Umbilical cord (tissue), 2 donors: ENCODE results near the gene PLEKHA7. TPM values are rescaled to one million over a fixed set of nuclear protein-coding genes. Genes with fewer than 3 reads are reported as not detected.
"Not testable (repeated sequence)": the region's sequence is repeated elsewhere in the genome, so short reads cannot be mapped to it uniquely, and the experiment has no call there.

ENCODE experiments used
- DNase-seq: peaks from one replicate; pipeline ENCODE4 v3.0.0-alpha.2; 2015; ENCODE audit warnings: low spot score
- total RNA-seq: library from RNA; depleted of rRNA; stranded (reverse); fragments of >200 nt; gene quantifications from one replicate; pipeline ENCODE4 v1.2.3, GENCODE V29; 2014; ENCODE audit warnings: low replicate concordance; ENCODE audit not compliant: insufficient read depth

The PLEKHA7 gene
- total RNA-seq, 1 donor from 2014 or later, result 8.2 TPM

DNA sequence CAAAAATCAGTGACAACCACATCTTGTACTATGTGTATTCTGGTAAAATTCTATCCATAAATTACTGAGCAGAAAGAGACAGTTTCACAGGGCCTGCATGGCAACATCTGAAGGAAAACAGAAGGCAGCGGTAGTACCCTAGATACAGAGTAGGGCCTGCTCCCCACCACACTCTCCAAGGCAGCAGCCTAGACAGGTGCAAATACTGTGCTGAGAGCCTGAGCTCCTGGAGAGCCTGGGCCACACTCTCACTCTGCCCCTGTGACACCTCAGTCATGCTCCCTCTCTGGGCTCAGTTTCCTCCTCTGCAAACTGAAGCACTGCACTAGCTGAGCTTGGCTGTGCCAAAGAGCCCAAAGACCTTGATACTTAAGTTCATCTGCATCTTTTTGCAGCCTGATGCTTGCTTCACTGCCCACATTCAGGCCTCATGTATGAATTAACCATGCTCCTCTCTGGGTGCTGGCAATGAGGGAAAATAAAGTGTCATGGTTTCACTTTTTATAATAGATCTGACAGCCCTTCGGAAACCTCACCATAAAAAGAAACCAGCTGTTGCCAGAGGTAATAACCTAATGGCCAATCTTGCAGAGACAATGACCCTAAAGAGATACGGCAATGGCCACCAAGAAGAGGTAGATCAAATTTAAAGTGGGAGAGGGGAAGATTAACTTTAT, 104.7 kb downstream of the PLEKHA7 start:
- DNase-seq, result no peak

DNA sequence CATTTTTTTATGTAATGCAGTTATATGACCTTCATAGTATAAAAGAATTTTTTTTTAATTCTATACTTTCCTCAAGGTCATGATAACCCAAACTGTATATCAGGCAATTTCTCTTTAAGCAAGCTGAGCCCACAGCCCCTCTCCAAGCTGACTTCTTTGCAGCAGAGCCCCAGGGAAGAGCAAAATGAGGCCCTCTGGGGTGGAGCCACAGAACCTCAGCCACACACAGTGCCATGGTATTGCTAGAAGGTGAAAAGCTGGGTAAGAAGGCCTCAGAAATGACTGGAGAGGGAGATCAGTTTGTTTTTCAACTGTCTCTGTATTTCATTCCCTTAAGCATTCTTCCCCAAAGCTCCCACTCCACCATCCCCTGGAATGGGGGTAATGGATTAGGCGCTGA, 108.8 kb downstream of the PLEKHA7 start:
- DNase-seq, result no peak

DNA sequence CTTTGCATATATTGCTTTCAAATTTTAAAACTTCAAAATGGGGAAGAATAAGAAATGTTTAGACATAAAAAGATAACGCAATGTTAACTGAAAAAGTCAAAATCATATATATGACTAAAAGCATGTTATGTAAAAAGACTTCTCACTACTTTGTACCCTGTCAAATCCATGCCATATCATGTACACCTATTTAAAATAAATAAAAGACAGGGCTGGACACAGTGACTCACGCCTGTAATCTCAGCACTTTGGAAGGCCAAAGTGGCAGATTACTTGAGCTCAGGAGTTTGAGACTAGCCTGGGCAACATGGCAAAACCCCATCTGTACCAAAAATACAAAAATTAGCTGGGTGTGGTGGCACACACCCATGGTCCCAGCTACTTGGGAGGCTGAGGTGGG, 109.5 kb downstream of the PLEKHA7 start:
- not testable (repeated sequence) for DNase-seq

DNA sequence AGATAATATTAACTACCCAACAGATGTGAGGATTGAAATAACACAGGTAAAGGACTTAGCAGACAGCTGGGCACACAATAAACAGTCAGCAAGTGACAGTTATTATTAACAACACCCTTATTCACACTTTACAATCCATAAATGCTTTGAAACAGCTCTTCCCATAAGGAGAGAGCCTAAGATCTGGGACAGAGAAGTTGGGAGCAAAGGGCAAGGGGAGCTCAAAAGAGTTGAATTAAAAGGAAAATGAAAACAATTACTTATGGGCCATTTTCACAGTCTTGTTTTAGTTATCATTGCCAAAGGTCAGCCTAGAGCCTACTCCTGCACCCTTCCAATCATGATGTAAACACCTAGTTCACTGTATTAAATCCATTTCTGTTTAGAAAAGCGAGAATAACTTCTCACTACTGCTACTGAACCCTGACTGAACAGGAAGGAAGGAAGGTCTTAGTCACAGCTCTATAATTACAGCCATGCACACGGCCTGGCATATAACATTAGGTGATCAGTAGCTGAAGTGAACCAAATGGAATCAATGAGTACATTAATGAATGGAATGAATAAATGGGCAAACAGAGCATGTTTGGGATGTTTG, 111.3 kb downstream of the PLEKHA7 start:
- DNase-seq, result no peak

DNA sequence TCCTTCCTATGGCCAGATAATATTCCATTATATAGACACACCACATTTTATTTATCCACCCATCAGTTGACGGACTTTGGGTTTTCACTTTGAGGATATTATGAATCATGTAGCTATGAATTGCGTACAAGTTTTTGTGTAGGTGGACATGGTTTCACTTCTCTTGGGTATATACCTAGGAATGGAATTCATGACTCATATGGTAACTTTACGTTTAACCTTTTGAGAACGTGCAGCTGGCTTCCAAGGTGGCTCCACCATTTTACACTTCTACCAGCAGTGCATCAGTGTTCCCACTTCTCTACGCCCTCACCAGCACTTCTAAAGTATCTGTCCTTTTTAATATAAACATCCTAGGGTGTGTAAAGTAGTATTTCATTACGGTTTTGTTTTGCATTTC, 112.0 kb downstream of the PLEKHA7 start:
- DNase-seq, result no peak

DNA sequence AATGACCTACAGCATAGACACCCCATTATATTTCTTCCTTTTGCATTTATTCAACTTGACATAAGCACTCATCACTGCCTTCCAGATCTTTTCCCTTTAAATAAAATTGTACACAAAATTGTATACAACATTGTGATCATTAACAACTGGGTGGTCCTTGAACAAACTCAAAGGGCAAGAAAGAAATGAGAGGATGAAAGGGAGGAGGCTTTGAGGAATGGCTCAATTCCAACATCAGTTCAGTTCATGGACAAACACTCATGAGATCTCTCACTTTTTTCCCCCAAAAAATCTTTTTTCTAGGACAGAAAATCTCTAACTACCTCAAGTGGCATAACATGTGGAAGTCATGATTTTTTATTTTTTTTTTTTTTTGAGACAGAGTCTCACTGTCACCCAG, 113.7 kb downstream of the PLEKHA7 start:
- DNase-seq, result no peak

DNA sequence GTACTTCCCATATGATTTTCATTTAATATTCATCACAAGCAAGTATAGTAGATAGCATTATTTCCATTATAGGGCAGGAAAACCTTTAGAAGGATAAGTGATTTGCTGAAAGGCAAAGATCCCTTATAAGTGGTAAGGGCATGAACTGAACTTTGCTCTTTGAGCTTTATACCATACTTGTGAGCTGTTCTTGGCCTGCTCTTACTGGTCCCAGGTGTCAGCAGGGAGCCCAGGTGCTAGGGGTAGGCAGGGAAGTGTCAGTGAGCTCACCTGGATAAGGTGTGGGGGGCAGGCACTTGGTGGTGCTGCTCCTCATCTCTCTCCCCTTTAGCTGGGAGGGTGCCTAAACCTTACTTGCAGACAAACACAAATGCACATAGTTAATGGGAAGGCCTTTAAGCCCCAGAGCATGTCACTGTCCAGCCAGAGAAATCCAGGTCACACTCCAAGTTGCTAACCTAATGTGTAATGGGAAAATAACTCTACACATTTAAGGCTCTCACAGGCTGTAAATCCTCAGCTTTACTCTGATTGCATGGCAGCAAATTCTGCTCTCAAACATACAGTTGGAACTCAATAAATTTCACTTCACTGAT, 114.4 kb downstream of the PLEKHA7 start:
- DNase-seq, result no peak

DNA sequence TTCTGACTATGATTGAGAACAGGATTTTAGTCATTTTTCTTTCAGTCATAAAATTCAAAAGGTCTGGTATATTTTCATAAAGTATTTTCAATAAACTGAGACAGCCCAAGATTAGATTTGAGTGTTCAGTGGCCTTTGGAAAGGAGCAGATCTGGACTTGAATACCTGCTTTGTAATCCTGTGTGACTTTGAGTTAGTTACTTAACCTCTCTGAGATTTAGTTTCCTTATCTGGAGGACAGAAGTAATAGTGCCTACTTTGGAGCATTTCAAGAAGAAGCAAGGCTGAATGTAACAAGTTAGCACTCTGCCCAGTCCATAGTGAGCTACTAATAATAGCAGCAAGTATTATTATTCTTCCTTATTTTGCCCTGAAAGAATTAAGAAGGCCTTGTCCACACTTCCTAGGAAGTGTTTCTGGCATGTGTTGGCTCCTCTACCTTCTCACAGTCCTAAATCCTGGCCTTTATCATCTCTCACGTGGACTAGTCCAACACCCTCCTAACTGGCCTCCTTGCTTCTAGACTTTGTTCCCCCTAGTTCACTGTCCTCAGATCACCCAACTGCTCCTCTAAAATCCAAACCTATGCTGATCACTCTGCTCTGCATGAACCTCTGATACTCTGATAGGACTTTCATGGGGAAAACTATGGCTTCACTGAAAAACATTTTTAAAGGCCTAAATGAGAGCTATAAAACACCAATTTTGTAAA, 115.8 kb downstream of the PLEKHA7 start:
- no peak for DNase-seq

DNA sequence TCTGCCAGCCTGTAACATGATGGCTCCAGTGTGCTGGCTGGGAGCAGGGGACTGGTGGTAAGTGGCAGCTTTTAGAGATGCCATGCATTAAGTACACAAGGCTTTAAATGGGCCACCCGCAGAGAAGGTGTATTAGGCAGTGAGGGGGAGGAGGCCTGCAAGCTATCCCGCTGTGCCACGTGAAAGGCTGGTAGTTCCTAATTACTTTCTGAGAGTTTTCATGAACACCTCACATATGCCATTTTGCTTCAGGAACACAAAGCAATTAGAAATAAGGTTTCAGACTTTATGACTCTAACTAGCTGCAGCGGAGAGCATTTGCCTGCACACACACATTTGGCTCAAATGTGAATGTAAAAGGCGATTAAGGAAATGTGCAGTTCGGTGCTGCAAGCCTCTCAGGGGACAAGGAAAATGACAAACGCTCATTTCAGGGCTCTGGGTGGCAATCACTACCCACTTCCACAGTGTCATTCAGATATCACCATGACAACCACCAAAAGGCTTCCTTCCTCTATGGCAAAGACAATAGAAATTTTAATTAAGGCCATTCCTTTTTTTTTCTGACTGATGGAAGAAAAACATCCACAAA, 116.6 kb downstream of the PLEKHA7 start:
- DNase-seq, result peak; percentile 30

DNA sequence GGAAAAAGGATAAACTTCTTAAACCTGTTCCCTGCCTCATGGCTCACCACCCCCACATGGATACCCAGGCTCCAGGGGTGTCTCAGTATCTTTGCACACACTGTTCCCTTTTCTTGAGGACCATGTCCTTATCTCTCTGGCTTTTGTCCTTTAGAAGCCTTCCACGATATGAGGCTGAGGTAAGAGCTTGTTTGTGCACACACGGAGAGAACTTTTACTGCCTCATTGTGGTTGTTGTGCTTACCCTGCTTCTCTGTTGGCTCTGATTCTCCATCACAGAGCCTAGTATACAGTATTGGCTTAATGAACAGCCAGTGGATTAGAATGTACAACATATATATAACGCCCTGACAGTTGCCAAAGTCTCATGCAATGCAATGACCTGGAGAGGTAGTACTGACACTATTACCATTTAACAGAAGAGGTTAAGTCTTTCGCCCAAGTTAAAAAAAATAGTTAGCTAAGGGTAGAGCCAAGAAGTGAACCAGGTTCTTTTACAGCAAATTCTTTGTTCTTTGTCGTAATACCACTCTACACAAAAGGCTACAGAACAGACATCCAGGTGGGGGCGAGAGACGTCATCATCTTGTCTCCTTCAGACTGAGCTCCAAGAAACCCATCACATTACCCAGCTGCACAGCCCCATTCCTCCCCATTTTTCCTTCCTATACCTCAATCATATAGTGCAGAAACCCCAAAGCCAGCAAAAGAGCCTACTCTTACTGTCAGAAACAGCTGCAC, 117.3 kb downstream of the PLEKHA7 start:
- DNase-seq, result no peak

DNA sequence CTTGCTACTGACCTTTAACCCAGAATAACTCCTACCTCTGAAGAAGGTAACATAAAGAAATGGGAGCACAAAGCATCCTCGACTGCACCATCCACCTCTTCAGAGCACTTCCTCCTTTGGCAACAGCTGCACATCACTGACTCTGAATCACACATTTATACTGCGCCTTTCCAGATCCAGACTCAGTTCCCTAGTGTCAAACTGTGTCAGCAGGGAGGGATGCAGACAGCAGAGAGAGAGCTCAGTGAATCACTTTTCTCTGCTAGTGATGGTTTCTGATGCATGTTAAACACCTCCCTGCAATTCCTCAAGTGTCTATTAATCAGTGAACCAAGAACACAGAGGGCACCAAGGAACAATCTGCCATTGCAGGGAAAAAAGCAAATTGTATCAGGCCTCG, 118.9 kb downstream of the PLEKHA7 start:
- DNase-seq, result no peak

DNA sequence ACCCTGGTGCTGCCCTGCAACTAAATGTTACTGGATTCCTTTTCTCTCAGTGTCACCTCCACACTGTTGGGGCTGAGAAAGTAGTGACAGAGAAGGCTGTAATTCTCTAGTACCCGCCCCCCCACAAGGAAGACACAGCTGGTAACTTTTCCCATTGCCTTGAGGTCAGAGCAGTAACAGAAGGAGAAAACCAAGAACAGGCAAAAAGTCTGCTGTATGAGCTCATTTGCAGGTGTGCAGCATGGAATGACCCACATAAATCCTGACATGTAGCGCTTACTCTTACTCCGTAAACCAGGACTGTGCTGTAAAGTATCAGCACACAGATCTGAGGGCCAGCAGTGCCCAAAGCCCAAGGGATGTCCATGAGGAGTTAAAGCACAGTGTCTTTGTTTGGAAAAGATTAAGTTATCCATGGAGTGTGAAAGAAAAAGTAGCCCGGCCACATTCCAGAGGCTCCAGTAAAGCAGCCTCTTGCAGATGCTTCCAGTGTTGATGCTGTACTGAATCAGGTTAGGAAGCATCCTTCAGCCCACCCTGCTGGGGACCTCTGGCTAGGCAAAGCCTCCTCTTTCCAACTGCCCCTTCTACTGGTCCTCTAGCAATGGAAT, 120.7 kb downstream of the PLEKHA7 start:
- DNase-seq, result peak; percentile 26

DNA sequence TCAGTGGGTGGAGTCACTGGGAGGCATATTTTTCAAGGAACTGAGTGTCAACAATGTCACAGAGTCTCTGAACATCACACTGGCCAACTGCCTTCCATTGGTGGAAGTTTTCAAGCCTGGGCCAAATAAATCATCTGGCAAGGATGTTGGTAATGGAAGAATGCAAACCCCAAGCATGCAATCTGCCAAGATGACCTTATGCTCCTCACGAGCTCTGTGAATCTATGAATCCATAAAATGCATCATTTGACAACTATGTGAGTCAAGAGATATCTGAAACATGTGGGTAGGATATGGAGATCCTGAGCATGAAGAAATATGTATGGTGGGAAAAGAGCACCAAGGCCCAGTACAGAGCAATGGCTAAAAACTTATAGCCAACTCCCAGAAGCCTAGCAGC, 122.2 kb downstream of the PLEKHA7 start:
- DNase-seq, result peak; percentile 64

DNA sequence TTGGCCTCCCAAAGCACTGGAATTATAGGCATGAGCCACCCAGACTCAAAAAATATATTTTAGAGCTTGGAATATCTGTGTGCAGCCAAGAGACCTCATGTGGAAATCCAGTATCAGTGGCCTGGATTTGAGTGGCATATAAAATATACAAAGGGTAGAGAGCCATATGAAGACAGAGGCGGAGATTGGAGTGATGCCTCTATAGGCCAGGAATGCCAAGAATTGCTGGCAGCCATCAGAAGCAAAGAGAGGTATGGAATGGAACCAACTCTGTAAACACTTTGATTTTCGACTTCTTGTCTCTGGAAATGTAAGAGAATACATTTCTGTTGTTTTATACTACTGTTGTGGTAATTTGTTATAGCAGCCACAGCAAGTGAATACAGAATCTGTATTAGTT, 123.0 kb downstream of the PLEKHA7 start:
- peak; percentile 53 for DNase-seq

DNA sequence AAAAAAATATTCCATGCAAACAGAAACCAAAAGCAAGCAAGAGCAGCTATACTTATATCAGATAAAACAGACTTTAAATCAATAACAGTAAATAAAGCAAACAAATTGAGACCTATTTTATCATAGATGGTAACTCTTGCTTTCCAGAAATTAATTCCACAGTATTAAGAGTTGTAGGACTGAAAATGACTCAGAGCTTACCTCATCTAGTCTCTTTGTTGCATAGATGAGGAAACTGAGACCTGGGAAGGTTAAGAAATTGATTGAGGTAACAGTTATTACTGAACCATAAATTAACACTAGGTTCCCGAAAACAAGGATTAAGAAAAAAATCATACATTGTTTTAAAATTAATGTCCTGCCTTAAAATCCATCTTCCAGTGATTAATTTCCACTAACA, 123.8 kb downstream of the PLEKHA7 start:
- DNase-seq, result no peak

DNA sequence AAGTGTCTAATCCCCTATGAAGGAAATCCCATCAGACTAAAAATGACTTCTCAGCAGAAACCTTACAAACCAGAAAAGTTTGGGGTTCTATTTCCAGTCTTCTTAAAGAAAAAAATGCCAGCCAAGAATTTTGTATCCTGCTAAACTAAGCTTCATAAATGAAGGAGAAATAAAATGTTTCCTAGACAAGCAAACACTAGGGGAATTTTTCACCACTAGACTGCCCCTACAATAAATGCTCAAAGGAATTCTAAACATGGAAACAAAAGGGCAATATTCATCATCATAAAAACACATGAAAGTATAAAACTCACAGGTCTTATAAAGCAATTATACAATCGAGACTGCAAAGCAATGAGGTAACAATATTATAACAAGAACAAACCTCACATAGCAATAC, 124.3 kb downstream of the PLEKHA7 start:
- no peak for DNase-seq

DNA sequence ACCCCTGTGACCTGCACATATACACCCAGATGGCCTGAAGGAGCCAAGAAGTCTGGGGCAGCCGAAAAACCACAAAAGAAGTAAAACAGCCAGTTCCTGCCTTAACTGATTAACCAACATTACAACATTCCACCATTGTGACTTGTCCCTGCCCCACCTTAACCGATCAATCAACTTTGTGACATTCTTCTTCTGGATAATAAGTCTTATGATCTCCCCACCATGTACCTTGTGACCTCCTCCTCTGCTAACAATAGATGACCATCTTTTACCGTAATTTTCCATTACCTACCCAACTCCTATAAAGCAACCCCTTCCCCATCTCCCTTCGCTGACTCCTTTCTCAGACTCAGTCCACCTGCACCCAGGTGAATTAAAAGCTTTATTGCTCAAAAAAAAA, 125.2 kb downstream of the PLEKHA7 start:
- DNase-seq, result not testable (repeated sequence)

DNA sequence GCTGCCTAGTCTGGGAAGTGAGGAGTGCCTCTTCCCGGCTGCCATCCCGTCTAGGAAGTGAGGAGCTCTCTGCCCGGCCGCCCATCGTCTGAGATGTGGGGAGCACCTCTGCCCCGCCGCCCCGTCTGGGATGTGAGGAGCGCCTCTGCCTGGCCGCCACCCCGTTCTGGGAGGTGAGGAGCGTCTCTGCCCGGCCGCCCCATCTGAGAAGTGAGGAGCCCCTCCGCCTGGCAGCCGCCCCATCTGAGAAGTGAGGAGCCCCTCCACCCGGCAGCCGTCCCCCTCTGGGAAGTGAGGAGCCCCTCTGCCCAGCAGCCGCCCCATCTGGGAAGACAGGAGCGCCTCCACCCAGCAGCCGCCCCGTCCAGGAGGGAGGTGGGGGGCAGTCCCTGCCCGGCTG, 126.3 kb downstream of the PLEKHA7 start:
- DNase-seq, result not testable (repeated sequence)

DNA sequence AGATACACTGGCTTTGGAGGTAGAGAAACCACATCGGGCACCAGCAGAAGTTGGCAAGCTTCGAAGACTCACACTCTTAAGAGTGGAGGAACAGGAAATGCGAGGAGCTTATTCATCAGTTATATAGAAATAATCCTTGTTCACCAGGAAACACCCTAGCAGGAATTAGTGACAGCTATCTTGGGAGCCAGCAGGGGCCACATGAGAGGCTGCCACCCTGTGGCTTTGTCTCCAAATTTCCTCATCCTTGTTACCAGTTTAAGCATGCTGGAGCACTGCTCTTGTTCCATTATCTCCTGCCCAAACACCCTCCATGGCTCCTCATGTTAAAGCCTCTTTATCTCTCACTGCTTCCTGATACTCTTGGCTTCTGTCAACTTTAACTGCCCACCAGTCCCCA, 131.0 kb downstream of the PLEKHA7 start:
- peak; percentile 21 for DNase-seq

DNA sequence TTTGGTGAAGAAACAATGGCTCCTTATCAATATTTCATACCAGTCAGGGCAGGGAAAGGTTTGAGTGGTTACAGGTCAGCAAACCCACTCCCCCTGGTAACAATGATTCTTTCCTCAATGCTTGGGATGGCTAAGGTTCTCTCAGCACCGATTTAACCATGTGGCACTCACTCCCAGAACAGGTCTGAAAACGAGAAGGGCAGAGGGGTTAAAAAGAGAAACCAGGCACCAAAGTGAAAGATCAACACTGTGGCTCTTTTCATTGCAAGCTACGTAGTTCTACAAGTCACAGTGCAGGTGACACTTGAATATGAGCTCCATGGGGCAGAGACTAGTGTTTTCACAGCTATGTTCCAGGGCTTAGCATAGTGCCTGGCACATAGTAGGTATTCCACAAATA, 132.4 kb downstream of the PLEKHA7 start:
- no peak for DNase-seq

DNA sequence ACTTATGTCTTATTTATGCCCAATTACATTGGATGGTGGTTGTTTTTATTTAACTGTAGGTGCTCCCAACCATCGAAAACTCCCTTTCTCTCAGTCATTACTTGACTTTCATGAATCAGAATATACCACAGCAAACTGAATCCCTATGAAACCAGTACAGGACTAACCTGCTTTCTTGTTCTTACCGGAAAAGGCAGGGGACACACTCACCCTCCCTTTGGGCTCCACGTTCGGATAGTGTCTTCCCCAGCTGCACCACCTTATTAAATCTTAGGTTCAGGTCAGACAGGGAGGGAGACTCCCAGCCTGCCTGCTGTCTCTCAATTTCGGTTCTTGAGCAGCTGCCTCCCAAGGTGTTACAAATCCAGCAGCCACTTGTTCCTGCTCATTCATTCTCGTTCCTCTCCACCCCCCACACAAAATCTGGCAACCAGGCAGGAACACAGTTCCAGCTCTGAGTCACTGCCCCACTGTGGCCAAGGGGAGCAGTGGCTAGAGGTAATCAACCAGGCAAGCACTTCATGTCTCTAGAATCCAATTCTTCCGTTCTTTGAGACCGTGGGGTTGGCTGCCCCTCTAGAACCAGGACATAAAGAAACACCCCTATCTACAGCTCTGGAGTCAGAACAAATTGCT, 133.0 kb downstream of the PLEKHA7 start:
- DNase-seq, result peak; percentile 20
